H1 (cell line): ENCODE data around the gene CYBRD1. TPM values are rescaled to one million over a fixed set of nuclear protein-coding genes. Genes with fewer than 3 reads are reported as not detected.

Source experiments
- BCL11A ChIP-seq, 2 experiments: IDR thresholded peaks; one replicate each; pipeline ENCODE4 v1.6.1; 2011; ENCODE audit warnings: low read depth in 2 of 2, low read length in 2 of 2, mild to moderate bottlenecking in 2 of 2
- CHD1 ChIP-seq: IDR thresholded peaks from 2 replicates; pipeline ENCODE4 v1.6.1; 2012; ENCODE audit warnings: low read depth, low read length, improper control_type of control experiment
- EGR1 ChIP-seq: IDR thresholded peaks from 2 replicates; pipeline ENCODE4 v1.6.1; 2011; ENCODE audit warnings: low read depth, low read length, borderline replicate concordance
- HDAC2 ChIP-seq, 2 experiments: fragments of 300-600 bp in 1 of 2; sonication (generic) in 1 of 2; IDR thresholded peaks; 2 replicates each; pipeline ENCODE4 v1.6.1; 2011 to 2012; ENCODE audit warnings: low read depth in 2 of 2, low read length in 2 of 2, mild to moderate bottlenecking in 2 of 2, moderate library complexity in 2 of 2, borderline replicate concordance in 1 of 2, inconsistent platforms in 1 of 2
- KDM1A ChIP-seq: fragments of 200-600, 300-600 bp; sonication (generic); IDR thresholded peaks from 2 replicates; pipeline ENCODE4 v1.7.1; 2016; ENCODE audit warnings: mild to moderate bottlenecking, low read length, borderline replicate concordance
- KDM4A ChIP-seq: IDR thresholded peaks from one replicate; pipeline ENCODE4 v1.7.1; 2012; ENCODE audit warnings: low read depth, mild to moderate bottlenecking, moderate library complexity, low read length, inconsistent platforms; ENCODE audit not compliant: severe bottlenecking
- MAFK ChIP-seq: IDR thresholded peaks from 2 replicates; pipeline ENCODE4 v1.6.1; 2012; ENCODE audit warnings: low read depth, mild to moderate bottlenecking, improper control_type of control experiment, low read length
- RFX5 ChIP-seq: IDR thresholded peaks from 2 replicates; pipeline ENCODE4 v1.6.1; 2011; ENCODE audit warnings: low read depth, low read length, improper control_type of control experiment, borderline replicate concordance
- RXRA ChIP-seq: IDR thresholded peaks from 2 replicates; pipeline ENCODE4 v1.6.1; 2011; ENCODE audit warnings: low read depth, mild to moderate bottlenecking, low read length, moderate library complexity; ENCODE audit not compliant: insufficient read depth
- SIN3A ChIP-seq, 2 experiments: IDR thresholded peaks in 1 of 2; conservative IDR thresholded peaks in 1 of 2; 2 replicates each; pipeline ENCODE4 v1.6.1; 2011 to 2012; ENCODE audit warnings: low read length in 2 of 2, improper control_type of control experiment in 1 of 2, low read depth in 1 of 2, mild to moderate bottlenecking in 1 of 2
- TAF7 ChIP-seq: optimal IDR thresholded peaks from 2 replicates; pipeline ENCODE3; 2011; ENCODE audit warnings: low read depth, mild to moderate bottlenecking, inconsistent platforms, low read length, moderate library complexity, borderline replicate concordance
- polyA plus RNA-seq, 7 experiments: library from polyadenylated mRNA; depleted of rRNA in 3 of 7; stranded (reverse) in 5 of 7; unstranded in 2 of 7; fragments of >200 nt in 5 of 7; fragments of 200-250 nt in 2 of 7; gene quantifications; 1 replicate in 5 of 7; 2 replicates in 1 of 7; 4 replicates in 1 of 7; pipeline versions ENCODE4 v1.2.1 to v1.2.3, GENCODE V29; 2011 to 2013; ENCODE audit warnings: missing spikeins in 2 of 7, mixed read lengths in 2 of 7
- total RNA-seq: library from RNA; stranded (reverse); fragmentation: NEBNext Ultra II Directional; extraction: Animal tissue kit (Norgen Biotek cat#: 25700); gene quantifications from 2 replicates; pipeline ENCODE4 v1.2.1, GENCODE V29; 2021
- TF ChIP-seq, protein P1 (sequence below): IDR thresholded peaks from 2 replicates; pipeline ENCODE4 v1.6.1; 2012; ENCODE audit warnings: low read length, inconsistent platforms

The CYBRD1 gene
- total and polyA plus RNA-seq, 2 of the 8 experiments (the other 6 are each of a cell fraction or from before 2014, with no cell fraction given) = 10.7 to 12.6 TPM

DNA sequence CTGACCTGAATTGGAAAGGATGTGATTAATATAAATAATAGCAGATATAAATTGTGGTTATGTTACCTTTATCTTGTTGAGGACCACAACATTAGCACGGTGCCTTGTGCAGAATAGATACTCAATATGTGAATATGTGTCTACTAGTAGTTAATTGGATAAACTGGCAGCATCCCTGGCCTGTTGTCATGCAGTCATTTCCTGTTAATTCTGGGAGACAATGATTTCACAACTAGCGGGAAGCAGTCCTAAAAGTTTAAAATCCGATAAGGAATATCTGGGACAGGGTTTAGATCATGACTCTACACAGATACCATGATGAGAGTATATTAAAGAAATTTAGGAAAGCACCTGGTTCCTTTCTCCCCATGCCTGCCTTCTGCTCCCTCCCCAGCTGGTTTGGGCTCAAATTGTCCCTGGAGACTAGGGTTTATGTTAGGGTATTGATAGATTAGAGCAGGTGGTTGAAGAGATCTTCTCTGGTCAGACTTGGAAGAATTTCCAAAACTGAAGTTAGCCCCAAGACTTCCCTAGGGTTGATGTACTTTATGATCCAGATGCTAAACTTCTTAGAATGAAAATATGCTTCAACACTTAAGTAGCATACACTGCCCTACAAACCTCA lies 32.8 kb downstream of the CYBRD1 start (continued):
- TF ChIP-seq MAFK (no peak), TAF7 (no peak), KDM1A (no peak), KDM4A (no peak), RXRA (no peak), HDAC2 (IDR thresholded peaks at IDR 0.05; ENCODE audit: borderline replicate concordance in 1 of 2, low read depth in 2 of 2, low read length in 2 of 2) (no peak), EGR1 (no peak), CHD1 (no peak), BCL11A (IDR thresholded peaks at IDR 0.05; ENCODE audit: low read depth in 2 of 2, low read length in 2 of 2) (no peak), SIN3A (conservative IDR thresholded peaks at IDR 0.05 in 1 of 2, IDR thresholded peaks at IDR 0.05 in 1 of 2; ENCODE audit: low read depth in 1 of 2, low read length in 2 of 2) (no peak), RFX5 (no peak)
- TF ChIP-seq, protein P1, sequence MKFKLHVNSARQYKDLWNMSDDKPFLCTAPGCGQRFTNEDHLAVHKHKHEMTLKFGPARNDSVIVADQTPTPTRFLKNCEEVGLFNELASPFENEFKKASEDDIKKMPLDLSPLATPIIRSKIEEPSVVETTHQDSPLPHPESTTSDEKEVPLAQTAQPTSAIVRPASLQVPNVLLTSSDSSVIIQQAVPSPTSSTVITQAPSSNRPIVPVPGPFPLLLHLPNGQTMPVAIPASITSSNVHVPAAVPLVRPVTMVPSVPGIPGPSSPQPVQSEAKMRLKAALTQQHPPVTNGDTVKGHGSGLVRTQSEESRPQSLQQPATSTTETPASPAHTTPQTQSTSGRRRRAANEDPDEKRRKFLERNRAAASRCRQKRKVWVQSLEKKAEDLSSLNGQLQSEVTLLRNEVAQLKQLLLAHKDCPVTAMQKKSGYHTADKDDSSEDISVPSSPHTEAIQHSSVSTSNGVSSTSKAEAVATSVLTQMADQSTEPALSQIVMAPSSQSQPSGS = no peak
- TF ChIP-seq, all 59 proteins: peak for 0
